HG03066 (cell line): ENCODE results near the gene EFL1.

Experiments used
- ATAC-seq: cut with Tn5 transposase; IDR thresholded peaks from one replicate; pipeline ENCODE4 v1.9.1; 2021; ENCODE audit warnings: low read depth; ENCODE audit not compliant: unreplicated experiment

The EFL1 gene

DNA sequence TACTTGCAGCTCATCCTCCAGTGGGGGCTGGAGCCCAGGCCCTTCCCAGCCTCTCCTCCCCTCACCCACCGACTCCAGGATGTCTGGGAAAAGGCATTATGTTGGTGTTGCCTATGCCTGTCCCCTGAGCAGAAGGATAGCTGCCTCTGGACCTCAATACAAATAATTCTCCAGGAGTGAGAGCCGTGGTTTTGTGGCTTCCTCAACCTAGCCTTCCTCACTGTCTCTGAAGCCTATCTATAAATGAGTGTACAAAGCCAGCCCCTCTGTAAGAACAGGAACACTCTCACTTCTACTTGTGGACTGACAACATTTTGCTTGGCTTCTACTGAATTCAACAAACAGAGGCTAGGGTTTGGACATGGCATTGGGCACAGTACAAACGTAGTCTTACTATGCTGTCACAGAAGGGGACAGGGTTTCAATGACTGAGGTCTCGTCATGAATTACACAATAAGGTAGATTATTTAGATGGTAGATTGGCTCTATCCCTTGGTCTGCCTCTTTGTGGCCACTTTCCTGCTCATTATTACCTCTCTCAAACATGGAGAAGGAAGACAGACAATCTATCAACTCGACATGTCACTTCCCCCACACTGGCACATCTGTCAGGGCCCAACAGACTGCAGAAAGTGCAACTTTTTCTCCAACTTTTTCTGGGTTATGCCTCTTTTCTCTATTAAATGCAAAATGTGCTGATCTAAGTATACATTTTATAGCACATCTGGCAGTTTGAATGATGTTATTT, 134.0 kb downstream of the EFL1 start:
- ATAC-seq: no peak

DNA sequence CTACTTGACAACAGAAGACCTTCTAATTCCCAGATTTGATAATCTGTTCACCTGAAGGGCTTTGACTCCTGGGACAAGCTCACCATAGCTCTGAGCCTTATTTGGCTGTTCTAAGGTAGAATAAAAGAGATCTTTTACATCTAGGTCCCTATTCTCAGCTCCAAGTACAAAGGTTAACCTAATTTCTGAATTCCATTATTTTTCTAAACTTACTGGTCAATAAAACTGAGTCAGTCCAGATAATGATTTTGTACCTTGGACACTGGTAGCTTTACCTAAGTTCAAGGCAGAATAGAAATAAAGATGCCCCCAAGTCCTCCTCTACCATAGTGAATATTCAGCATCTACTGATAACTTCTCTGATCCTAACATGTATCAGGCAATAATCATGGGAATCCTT, 135.0 kb downstream of the EFL1 start:
- no peak for ATAC-seq

DNA sequence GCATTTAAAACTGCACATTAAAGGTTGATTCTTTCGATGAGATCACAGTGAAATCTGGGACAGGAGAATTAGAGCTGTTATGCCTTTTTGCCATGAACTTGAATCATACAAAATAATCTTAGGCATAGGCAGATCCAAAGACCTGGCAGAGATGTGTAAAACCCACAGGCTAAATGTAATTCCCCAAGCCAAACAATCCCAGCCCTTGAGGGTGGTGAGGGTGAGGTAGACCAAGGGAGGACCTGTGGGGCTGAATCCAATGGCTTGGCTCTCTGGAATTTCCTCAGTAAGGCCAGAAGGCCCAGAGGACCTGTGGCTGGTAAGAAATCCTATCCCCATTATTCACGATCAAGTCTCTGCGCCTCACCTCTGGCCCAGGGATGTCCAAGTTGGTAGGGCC, 136.2 kb downstream of the EFL1 start:
- ATAC-seq: no peak

GRCh38 chr15:82124331-82125263, 137.9 kb downstream of the EFL1 start:
- ATAC-seq: no peak

DNA sequence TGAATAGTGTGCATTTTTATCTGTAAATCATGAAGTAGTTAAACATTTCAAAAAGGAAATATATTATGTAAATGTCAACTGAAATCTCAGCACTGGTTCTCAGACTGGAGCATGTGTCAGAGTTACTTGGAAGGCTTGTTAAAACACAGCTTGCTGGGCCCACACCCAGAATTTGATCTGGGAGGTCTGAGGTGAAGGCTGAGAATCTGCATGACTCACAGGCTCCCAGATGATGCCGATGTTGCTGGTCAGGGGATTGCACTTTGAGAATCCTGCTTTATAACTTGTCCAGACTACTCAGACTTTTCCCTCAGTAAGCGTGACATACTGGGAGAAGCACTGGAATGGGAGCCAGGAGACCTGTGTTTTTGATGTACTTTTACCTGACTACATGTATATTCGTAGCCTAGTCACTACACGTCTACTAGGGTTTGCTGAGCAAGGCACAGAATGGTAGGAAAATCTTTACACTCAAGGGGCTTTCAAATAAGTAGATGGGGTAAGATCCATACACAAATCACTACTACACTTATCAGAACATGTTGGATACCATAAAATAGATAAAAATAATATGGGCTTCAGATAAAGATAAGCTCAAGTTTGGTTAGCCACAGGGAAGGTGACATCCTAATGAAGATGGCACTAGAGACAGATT, 139.7 kb downstream of the EFL1 start:
- ATAC-seq: no peak

DNA sequence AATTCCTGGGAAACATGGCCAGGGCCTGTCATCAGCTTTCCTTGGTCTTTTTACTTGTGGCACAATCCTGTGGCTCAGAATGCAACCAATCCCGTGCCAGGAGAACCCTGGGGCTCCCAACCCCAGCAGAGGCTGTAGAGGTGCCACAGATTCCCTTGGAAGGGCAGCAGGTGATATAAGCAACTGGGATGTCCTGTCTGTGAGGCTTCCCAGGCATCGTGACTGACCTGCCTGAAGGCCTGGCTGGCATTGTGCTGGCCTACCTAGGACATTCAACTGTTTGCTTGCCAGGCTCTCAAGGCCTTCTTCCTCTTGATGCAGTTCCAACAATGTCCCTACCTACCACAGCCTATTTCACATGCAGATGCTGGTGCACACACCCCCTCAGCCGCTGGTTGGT, 144.5 kb downstream of the EFL1 start:
- ATAC-seq: no peak

DNA sequence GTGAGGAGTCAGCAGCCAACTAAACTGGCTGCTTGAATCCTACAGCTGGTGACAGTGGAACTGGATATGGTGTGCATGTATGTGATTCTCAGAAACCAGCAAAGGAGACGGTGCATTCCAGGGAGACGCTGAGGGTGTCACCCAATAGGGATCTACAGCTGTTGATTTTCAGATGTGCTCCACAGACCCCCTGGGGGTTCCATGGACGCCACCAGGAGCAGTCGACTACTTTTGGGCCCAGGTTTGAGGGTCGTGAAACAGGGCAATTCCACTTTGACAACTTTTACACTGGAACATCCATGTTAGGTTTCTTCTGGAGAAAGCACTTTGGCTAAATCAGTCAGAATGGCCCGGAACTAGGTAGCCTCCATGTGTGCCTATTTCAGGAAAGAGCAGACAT, 145.2 kb downstream of the EFL1 start:
- no peak for ATAC-seq

DNA sequence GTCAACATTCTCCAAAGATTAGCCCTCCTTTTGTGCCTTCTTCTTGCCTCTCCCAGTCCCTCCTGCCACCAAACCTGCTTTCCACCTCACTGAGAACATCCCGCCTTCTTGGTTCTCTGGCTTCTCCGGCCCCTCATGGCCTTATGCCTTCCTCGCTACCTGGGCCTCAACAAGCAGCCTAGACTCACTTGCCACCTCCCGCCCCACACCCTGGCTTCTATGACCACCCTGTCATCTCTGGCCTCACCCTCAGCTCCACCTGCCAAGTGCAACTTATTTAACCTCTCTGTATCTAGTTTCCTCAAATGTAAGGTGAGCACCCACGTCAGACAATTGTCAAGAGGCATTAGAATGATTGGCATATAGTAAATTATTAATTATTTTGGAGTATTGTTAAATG, 147.9 kb downstream of the EFL1 start:
- ATAC-seq: no peak

- ATAC-seq: no peak
These were observed 149.3 kb downstream of the EFL1 start for GRCh38 chr15:82113106-82113715.

DNA sequence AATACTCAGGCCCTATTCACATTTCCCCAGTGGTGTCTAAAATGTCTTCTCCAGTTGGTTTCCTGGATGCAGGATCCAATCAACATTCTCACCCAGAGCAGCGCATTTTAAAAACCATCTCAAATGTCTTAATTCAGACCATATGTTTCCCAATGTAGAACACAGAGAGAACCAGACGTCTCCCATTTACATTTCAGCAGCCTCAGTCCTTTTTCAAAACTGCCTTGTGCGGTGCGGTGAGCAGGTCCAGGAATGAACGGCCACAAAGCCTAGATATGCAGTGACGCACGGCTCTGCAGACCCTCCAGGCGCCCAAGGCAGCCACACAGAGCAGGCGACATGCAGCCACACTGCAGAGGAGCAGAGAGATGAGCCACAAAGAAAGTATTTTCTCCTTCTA, 150.6 kb downstream of the EFL1 start:
- ATAC-seq: no peak

DNA sequence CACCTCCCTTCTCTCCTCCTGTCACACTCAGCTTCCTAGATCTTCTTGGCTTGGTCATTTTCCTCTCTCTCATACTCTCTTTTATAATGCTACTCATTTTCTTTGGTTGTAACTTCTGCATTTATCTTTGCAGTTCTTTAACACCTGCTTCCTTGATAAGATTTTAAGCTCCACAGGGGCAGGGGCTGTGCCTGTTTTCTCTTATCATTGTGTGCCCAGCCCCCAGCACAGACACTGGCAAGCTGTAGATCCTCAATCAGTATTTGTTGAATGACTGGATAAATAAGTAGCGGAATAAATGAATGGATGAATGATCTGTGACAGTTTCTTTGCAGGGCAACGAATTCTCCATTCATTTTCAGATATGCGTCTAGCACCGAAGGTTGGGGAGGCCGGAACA, 152.4 kb downstream of the EFL1 start:
- no peak for ATAC-seq

DNA sequence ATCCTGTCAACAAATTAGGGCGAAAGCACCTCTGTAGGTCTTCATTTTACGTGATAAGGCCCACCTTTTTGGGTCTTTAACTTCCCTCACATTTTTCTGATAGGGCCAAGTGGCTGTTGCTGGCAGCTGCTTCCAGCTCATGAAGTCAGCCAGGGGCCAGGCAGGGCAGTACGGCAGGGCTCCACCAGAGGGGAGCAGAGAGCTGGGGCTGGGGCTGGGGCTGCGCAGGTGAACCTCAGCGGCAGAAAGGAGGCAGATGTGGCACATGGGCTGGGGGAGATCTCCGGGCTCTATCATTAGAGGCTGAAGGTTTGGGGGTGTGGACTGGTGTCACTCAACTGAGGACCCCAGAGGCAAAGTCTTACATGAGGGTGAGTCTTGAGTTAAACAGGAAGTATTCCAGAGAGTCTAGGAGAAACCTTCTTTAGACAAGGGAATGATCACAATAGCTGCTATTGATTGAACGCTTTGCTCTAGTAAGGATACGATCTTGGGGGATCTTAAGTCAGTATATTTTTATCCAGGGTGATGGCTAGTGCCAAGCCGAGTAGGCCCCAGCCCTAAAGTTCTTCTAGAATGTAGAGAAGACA, 153.9 kb downstream of the EFL1 start:
- peak; percentile 87 for ATAC-seq

GRCh38 chr15:82106679-82107078, 155.9 kb downstream of the EFL1 start:
- no peak for ATAC-seq

DNA sequence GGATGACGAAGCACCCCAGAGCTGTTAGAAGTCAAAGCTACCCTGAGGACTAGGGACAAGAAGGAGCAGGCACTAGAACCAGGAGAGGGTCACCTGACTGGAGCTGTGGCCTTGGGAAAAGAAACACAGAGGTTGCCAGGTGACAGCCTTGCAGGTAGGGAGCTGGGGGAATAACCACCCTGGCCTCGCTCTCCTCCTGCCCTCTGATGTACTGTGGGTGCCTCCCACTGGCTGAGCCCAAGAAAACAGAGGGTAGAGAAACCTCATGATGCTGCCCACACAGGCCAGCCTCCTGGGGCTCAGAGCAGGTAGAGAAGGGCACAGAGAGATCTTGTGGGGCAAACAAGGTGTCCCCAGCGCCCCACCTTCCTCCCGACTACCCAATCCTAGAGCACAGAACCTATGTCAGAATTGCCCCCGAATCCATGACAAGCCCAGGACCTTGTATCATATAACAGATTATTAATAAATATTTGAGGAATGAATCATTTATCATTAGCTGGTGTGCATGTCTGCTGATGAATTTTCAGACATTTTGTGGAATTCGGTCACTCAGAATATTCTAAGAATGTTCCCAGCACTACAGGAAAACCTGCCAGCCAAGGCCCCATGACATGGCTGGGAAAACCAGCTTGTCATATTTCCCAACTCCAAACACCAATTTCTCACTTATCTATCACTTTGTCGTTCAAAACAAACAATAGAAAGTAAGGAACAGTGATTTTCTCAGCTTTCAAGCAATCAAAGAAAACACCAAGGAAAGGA, 156.9 kb downstream of the EFL1 start:
- no peak for ATAC-seq

GRCh38 chr15:82103468-82103867, 159.1 kb downstream of the EFL1 start:
- ATAC-seq: no peak

GRCh38 chr15:82100111-82100929, 162.2 kb downstream of the EFL1 start:
- ATAC-seq: no peak

- ATAC-seq: no peak
These were observed 163.9 kb downstream of the EFL1 start for GRCh38 chr15:82098674-82099073.

GRCh38 chr15:82095803-82096202, 166.7 kb downstream of the EFL1 start:
- no peak for ATAC-seq

DNA sequence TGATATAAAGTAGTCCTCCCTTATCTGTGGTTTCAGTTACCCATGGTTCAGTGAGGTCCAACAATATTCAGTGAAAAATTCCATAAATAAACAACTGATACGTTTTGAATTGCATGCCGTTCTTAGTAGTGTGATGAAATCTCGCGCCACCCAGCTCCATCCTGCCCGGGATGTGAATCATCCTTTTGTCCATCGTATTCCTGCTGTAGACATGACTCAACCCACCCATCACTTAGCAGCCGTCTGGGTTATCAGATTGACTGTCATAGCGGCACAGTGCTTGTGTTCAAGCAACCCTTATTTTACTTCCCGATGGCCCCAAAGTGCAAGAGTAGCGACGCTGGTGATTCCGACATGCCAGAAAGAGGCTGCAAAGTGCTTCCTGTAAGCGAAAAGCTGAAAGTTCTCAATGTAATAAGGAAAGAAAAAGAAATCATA, 168.7 kb downstream of the EFL1 start:
- ATAC-seq: no peak
